GM21447 (cell line): Measurements from ENCODE around the gene FOXRED2.
"Not testable (repeated sequence)": the region's sequence is repeated elsewhere in the genome, so short reads cannot be mapped to it uniquely, and the experiment has no call there.

Experiments
- ATAC-seq: cut with Tn5 transposase; IDR thresholded peaks from one replicate; pipeline ENCODE4 v1.9.1; 2021; ENCODE audit not compliant: unreplicated experiment

FOXRED2 gene

DNA sequence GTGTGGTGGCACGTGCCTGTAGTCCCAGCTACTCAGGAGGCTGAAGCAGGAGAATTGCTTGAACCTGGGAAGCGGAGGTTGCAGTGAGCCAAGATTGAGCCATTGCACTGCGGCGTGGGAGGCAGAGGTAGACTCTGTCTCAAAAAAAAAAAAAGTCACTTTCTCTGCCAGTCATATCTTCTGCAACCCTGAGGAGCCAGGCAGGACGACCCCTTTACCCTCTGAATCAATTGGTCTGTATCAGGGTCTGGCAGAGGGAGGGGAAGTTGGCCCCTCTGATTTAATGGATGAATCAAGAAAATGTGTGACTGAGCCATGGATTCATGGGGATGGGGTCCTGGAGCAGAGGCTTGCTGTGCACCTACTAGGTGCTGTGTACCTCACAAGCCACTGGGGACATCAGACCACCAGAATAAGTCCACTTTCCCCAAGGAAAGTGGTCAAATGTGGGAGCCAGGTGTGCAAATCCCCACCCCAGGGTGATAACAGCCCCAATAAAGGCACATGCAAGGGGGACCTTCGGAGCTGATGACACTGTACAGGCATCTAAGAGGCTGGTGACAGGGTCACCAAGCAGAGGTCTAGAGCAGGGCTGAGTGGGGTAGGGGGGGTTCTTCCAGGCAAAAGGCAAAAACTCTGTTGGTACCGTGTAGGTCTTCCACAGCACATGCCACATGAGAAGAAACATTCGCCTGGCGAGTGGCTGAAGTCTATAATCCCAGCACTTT lies 54.4 kb downstream of the FOXRED2 start:
- no peak for ATAC-seq

DNA sequence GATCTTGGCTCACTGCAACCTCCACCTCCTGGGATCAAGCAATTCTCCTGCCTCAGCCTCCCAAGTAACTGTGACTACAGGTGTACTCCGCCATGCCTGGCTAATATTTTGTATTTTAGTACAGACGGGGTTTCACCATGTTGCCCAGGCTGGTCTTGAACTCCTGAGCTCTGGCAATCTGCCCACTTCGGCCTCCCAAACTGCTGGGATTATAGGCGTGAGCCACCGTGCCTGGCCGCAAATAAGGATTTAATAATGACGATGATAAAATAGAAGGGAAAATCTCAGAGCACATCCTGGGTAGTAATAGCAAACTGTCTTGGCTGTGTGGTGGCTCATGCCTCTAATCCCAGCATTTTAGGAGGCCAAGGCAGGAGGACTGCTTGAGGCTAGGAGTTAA lies 55.9 kb downstream of the FOXRED2 start:
- ATAC-seq = not testable (repeated sequence)

DNA sequence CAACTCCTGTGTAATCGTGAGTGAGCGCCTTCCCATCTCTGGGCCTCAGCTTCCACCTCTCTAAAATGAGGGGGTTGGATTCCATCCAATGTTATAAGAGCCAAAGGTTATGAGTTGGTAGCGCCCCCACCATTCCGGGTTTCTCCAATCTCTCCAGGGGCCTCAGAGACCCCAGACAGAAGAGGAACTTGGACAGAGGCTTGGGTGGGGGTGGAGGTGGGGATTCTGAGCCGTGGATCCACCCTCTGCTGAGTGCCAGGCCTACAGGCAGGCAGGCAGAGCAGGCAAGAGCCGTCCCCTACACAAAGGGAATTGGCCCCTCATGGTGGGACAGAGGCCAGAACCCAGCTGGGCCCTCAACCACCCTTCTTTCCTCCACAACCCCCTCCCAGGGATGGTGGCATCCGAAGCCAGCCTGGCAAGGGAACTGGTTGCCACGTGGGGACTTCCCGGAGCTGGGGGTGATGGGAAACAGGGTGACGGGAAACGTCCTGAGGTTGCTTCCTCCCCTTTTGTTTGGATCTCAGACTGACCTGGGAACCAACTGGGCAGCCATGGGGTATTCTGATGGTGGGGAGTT lies 57.2 kb downstream of the FOXRED2 start:
- ATAC-seq = no peak

DNA sequence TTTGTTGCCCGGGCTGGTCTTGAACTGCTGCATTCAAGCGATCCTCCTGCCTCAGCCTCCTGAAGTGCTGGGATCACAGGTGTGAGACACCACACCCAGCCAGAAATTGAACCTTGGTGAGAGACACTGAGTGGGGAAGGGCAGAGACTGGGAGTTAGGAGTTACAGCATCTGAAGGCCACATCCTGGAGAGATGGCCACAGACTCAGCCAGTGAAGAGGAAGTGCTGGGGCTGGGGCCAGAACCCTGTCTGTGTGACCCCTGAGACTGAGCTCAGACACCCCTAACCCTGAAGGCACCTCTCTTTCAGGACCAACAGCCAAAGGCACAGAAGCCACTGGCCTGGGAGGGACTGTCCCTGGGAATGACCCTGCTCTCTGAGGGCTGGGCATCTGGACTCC lies 59.2 kb downstream of the FOXRED2 start:
- ATAC-seq = no peak

DNA sequence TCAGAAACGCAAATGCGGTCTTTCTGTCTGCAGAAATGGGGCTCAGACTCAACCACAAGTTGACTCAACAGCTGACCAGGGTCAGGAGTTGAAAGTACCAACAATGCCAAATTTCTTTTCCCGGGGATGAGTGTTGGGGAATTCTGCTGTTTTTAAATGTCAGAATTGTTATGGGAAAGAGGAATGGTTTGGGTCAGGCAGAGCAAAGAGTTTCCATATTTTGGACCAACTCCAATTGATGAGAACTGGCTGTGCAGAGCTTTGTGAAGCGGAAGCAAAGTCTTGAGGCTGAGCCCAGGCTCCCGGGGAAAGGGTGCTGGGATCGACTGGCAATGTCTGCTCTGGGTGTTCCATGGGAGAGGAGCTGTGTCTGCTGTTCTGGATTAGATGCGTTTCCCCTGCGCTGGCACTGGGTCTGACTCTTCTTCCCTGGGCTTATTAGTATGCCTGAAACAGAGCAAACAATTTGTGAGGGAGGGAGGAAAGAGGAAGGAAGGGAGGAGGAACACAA lies 61.6 kb downstream of the FOXRED2 start:
- no peak for ATAC-seq

DNA sequence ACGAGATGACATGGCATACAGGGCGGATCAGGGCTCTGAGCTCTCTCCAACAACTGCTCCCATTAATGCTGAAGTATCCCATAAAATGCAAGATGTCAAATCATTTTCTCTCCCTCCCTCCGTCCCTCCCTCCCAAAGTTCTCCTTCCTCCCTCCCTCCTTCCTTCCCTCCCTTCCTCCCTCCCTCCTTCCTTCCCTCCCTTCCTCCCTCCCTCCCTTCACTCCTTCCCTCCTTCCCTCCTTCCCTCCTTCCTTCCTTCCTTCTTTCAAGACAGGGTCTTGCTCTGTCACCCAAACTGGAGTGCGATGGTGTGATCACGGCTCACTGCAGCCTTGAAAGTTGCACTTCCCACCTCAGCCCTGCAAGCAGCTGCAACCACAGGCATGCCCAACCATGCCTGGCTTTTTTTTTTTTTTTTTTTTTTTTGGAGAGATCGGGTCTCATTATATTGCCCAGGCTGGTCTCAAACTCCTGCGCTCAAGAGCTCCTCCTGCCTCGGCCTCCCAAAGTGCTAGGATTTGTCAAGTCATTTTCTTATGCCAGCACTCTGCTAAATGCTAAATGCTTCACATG lies 63.6 kb downstream of the FOXRED2 start:
- no peak for ATAC-seq

DNA sequence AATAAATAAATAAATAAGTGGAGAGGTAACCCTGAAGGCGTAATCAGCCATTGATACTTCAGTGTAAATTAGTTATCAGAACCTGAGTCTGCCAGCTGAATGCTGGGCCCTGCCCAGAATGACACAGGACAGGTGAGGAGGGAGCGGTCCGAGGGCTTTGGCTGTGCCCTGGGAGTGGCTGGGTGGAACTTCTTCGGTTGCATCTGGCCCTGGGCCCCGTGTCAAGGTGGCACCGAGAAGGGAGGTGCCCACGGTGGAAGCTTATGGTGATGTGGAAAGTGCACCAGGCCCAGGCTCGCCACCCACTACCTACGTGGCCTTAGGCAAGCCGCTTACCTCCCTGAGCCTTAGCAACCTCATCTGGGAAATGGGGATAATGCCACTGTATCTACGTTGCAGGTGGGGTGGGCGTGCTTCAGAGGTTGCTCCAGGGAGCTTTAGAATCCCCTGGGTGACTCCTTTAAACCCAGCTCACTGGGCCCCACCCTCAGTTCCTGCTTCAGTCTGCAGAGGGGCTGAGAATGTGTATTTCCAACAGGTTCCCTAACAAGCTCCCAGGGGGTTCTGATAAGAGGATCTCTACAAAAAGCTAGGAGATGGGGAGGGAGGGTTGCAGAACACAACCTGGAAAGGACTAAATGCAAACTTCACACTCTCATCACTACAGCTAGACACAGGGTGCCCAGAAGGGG lies 64.2 kb downstream of the FOXRED2 start:
- no peak for ATAC-seq

DNA sequence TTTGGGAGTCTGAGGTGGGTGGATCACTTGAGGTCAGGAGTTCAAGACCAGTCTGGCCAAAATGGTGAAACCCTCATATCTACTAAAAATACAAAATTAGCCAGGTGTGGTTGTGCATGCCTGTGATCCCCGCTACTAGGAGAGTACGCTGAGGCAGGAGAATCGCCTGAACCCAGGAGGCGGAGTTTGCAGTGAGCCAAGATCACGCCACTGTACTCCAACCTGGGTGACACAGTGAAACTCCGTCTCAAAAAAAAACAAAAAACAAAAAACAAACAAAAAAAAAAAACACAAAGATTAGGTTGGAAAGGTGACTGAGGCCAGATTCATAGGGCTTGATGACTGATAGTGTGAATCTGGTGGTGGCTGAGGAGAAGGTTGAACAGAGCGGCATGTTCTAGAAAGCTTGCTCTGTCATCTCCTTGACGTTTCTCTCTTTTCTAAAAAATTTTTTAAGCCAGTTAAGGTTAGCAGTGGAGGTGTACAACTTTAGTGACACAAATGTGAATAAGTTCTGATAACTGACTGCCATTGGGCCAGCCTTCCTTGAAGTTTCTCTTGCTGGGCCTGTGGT lies 66.3 kb downstream of the FOXRED2 start:
- no peak for ATAC-seq

DNA sequence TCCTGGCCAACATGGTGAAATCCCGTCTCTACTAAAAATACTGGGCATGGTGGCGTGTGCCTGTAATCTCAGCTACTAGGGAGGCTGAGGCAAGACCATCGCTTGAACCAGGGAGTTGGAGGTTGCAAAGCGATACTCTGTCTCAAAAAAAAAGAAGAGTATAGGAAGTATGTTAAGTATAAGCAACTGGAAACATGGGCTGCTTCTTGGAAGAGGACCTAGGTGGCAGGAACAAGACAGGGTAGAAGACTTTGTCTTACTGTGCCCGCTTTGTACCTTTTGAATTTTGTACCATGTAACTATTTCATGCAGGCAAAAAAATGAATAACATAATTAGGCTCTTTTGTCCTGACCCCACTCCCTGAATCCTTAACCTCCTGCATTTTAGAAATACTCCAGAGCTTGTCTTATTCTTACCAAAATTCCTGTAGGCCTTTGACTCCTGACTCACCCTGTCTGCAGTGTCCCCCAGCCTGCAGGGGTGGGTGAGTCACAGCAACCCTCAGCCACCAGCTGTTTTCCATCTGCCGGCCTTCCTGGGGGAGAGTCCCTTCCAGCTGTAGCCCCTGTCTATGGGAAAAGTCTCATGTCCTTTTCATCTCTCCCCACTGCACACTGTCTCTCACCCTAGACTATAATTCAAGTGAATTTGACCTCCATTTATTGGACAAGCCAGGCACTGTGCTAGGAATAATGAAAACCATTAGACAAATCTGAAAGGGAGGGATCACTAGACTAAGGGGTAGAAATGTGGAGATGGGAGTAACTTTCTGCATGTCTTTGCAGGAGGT lies 67.2 kb downstream of the FOXRED2 start:
- no peak for ATAC-seq
